ENCODE results near the gene MYO9B. TPM values are rescaled to one million over a fixed set of nuclear protein-coding genes. Genes with fewer than 3 reads are reported as not detected.
"Not testable (repeated sequence)": the region's sequence is repeated elsewhere in the genome, so short reads cannot be mapped to it uniquely, and the experiment has no call there.

Gene MYO9B
- total RNA-seq, 2 experiments from 2014 or later = 276 to 280 TPM

GRCh38 chr19:17178291-17178690, 102.7 kb downstream of the MYO9B start:
- Mint-ChIP-seq H3K9me3 (ENCODE audit: insufficient read depth) (no peaks in the 10 kb centered on the region), H3K36me3 (ENCODE audit: low read depth) (peaks cover 57% of the 10 kb centered on the region), H3K4me1 (ENCODE audit: low read depth) (peaks cover 20% of the 10 kb centered on the region), H3K27me3 (ENCODE audit: low read depth) (no peaks in the 10 kb centered on the region), H3K4me3 (no peak overlapping the region), H3K27ac (no peak overlapping the region)
- ATAC-seq = no peak
- no peak for DNase-seq
- POLR2A ChIA-PET = no interaction called here
- CTCF ChIA-PET = no interaction called here

- no peaks in the 10 kb centered on the region for H3K27me3 Mint-ChIP-seq (ENCODE audit: low read depth)
- H3K27ac Mint-ChIP-seq = peak overlapping the region; percentile 77
- POLR2A ChIA-PET = no interaction called here
- peaks cover 48% of the 10 kb centered on the region for H3K4me1 Mint-ChIP-seq (ENCODE audit: low read depth)
- CTCF ChIA-PET = interaction anchor here (4.0 kb wide), 1 partner anchor 114 kb away, joined by 25 read pairs; no protein-coding TSS in a partner anchor
- no peaks in the 10 kb centered on the region for H3K9me3 Mint-ChIP-seq (ENCODE audit: insufficient read depth)
- H3K36me3 Mint-ChIP-seq (ENCODE audit: low read depth) = peaks cover 73% of the 10 kb centered on the region
- ATAC-seq (no peak), DNase-seq (no peak)
- H3K4me3 Mint-ChIP-seq = no peak overlapping the region
Observed at GRCh38 chr19:17180997-17181702, 105.6 kb downstream of the MYO9B start.

- Mint-ChIP-seq H3K27me3 (ENCODE audit: low read depth) (no peaks in the 10 kb centered on the region), H3K27ac (peak overlapping the region; percentile 96), H3K4me1 (ENCODE audit: low read depth) (peaks cover 55% of the 10 kb centered on the region), H3K9me3 (ENCODE audit: insufficient read depth) (no peaks in the 10 kb centered on the region), H3K4me3 (peak overlapping the region; percentile 77), H3K36me3 (ENCODE audit: low read depth) (peaks cover 77% of the 10 kb centered on the region)
- peak; percentile 30 for ATAC-seq
- DNase-seq = peak; percentile 50
- ChIA-PET CTCF (interaction anchor here (0.7 to 4.0 kb wide), 16 partner anchors 19 to 116 kb away, joined by 3 to 25 read pairs (median 4); partner anchors contain the start of genes BABAM1 and USE1), POLR2A (interaction anchor here (0.9 to 2.7 kb wide), 8 partner anchors 9 to 109 kb away, joined by 3 to 25 read pairs (median 10); partner anchors contain the start of genes HAUS8, MYO9B, OCEL1 and USE1)
Observed at GRCh38 chr19:17183271-17183761, 107.7 kb downstream of the MYO9B start.

GRCh38 chr19:17183858-17184321, 108.3 kb downstream of the MYO9B start:
- DNase-seq (peak; percentile 69), ATAC-seq (peak; percentile 76)
- H3K27ac Mint-ChIP-seq = peak overlapping the region; percentile 96
- H3K4me1 Mint-ChIP-seq (ENCODE audit: low read depth) = peaks cover 55% of the 10 kb centered on the region
- peaks cover 76% of the 10 kb centered on the region for H3K36me3 Mint-ChIP-seq (ENCODE audit: low read depth)
- POLR2A ChIA-PET = interaction anchor here (0.6 to 2.7 kb wide), 11 partner anchors 10 to 115 kb away, joined by 3 to 25 read pairs (median 9); partner anchors contain the start of genes HAUS8, MYO9B, OCEL1 and USE1
- H3K27me3 Mint-ChIP-seq (ENCODE audit: low read depth) = no peaks in the 10 kb centered on the region
- H3K9me3 Mint-ChIP-seq (ENCODE audit: insufficient read depth) = no peaks in the 10 kb centered on the region
- CTCF ChIA-PET = interaction anchor here (0.6 to 4.0 kb wide), 19 partner anchors 9 to 152 kb away, joined by 3 to 25 read pairs (median 3); partner anchors contain the start of genes BABAM1 and USE1
- H3K4me3 Mint-ChIP-seq = peak overlapping the region; percentile 77

- ATAC-seq = peak; percentile 93
- H3K4me1 Mint-ChIP-seq (ENCODE audit: low read depth) = peaks cover 55% of the 10 kb centered on the region
- DNase-seq = peak; percentile 87
- H3K9me3 Mint-ChIP-seq (ENCODE audit: insufficient read depth) = no peaks in the 10 kb centered on the region
- H3K4me3 Mint-ChIP-seq = peak overlapping the region; percentile 77
- peak overlapping the region; percentile 96 for H3K27ac Mint-ChIP-seq
- POLR2A ChIA-PET = interaction anchor here (0.6 to 2.7 kb wide), 12 partner anchors 10 to 116 kb away, joined by 3 to 25 read pairs (median 9); partner anchors contain the start of genes HAUS8, MYO9B, OCEL1 and USE1
- H3K27me3 Mint-ChIP-seq (ENCODE audit: low read depth) = no peaks in the 10 kb centered on the region
- H3K36me3 Mint-ChIP-seq (ENCODE audit: low read depth) = peaks cover 76% of the 10 kb centered on the region
- CTCF ChIA-PET = interaction anchor here (0.6 to 4.0 kb wide), 18 partner anchors 9 to 151 kb away, joined by 3 to 25 read pairs (median 4); partner anchors contain the start of genes BABAM1 and USE1
Observed at GRCh38 chr19:17184371-17184841, 108.8 kb downstream of the MYO9B start.

GRCh38 chr19:17185590-17185989, 110.0 kb downstream of the MYO9B start:
- no peak overlapping the region for H3K27ac Mint-ChIP-seq
- no peak for ATAC-seq
- POLR2A ChIA-PET = interaction anchor here (2.3 kb wide), 1 partner anchor 60 kb away, joined by 25 read pairs; no protein-coding TSS in a partner anchor

GRCh38 chr19:17191736-17192135, 116.2 kb downstream of the MYO9B start:
- H3K27ac Mint-ChIP-seq; H3K4me1 Mint-ChIP-seq (ENCODE audit: low read depth); H3K9me3 Mint-ChIP-seq (ENCODE audit: insufficient read depth); ATAC-seq; DNase-seq; POLR2A ChIA-PET; H3K27me3 Mint-ChIP-seq (ENCODE audit: low read depth); H3K4me3 Mint-ChIP-seq: not testable (repeated sequence)
- CTCF ChIA-PET = interaction anchor here (0.9 kb wide), 1 partner anchor 44 kb away, joined by 3 read pairs; no protein-coding TSS in a partner anchor
- peaks cover 65% of the 10 kb centered on the region for H3K36me3 Mint-ChIP-seq (ENCODE audit: low read depth)

More at GRCh38 chr19:17185590-17185989, 110.0 kb downstream of the MYO9B start:
- Mint-ChIP-seq H3K27me3 (ENCODE audit: low read depth) (no peaks in the 10 kb centered on the region), H3K4me1 (ENCODE audit: low read depth) (peaks cover 54% of the 10 kb centered on the region), H3K9me3 (ENCODE audit: insufficient read depth) (no peaks in the 10 kb centered on the region), H3K4me3 (no peak overlapping the region), H3K36me3 (ENCODE audit: low read depth) (peaks cover 73% of the 10 kb centered on the region)
- DNase-seq = no peak
- CTCF ChIA-PET = no interaction called here

GRCh38 chr19:17192751-17193150, 117.2 kb downstream of the MYO9B start:
- H3K27ac Mint-ChIP-seq = no peak overlapping the region
- POLR2A ChIA-PET = no interaction called here

GRCh38 chr19:17194608-17195007, 119.0 kb downstream of the MYO9B start:
- H3K27me3 Mint-ChIP-seq (ENCODE audit: low read depth) = no peaks in the 10 kb centered on the region
- ChIA-PET POLR2A (no interaction called here), CTCF (no interaction called here)
- H3K36me3 Mint-ChIP-seq (ENCODE audit: low read depth) = peaks cover 67% of the 10 kb centered on the region
- H3K27ac Mint-ChIP-seq = no peak overlapping the region
- H3K4me3 Mint-ChIP-seq = no peak overlapping the region
- no peaks in the 10 kb centered on the region for H3K9me3 Mint-ChIP-seq (ENCODE audit: insufficient read depth)
- ATAC-seq (no peak), DNase-seq (no peak)
- peaks cover 1% of the 10 kb centered on the region for H3K4me1 Mint-ChIP-seq (ENCODE audit: low read depth)

More at GRCh38 chr19:17192751-17193150, 117.2 kb downstream of the MYO9B start:
- Mint-ChIP-seq H3K9me3 (ENCODE audit: insufficient read depth) (no peaks in the 10 kb centered on the region), H3K4me1 (ENCODE audit: low read depth) (peaks cover 1% of the 10 kb centered on the region), H3K36me3 (ENCODE audit: low read depth) (peaks cover 64% of the 10 kb centered on the region), H3K27me3 (ENCODE audit: low read depth) (no peaks in the 10 kb centered on the region), H3K4me3 (no peak overlapping the region)
- CTCF ChIA-PET = interaction anchor here (0.9 kb wide), 1 partner anchor 43 kb away, joined by 3 read pairs; no protein-coding TSS in a partner anchor
- DNase-seq (no peak), ATAC-seq (no peak)

- ChIA-PET POLR2A (no interaction called here), CTCF (no interaction called here)
- no peak overlapping the region for H3K4me3 Mint-ChIP-seq
- H3K27ac Mint-ChIP-seq = no peak overlapping the region
- H3K9me3 Mint-ChIP-seq (ENCODE audit: insufficient read depth) = no peaks in the 10 kb centered on the region
- no peak for DNase-seq
- H3K4me1 Mint-ChIP-seq (ENCODE audit: low read depth) = peaks cover 1% of the 10 kb centered on the region
- peaks cover 69% of the 10 kb centered on the region for H3K36me3 Mint-ChIP-seq (ENCODE audit: low read depth)
- no peaks in the 10 kb centered on the region for H3K27me3 Mint-ChIP-seq (ENCODE audit: low read depth)
- ATAC-seq = no peak
Observed at GRCh38 chr19:17195106-17195505, 119.5 kb downstream of the MYO9B start.

GRCh38 chr19:17196610-17197009, 121.0 kb downstream of the MYO9B start:
- H3K9me3 Mint-ChIP-seq (ENCODE audit: insufficient read depth) = no peaks in the 10 kb centered on the region
- DNase-seq (no peak), ATAC-seq (no peak)
- POLR2A ChIA-PET = no interaction called here
- peaks cover 1% of the 10 kb centered on the region for H3K4me1 Mint-ChIP-seq (ENCODE audit: low read depth)
- peaks cover 73% of the 10 kb centered on the region for H3K36me3 Mint-ChIP-seq (ENCODE audit: low read depth)
- CTCF ChIA-PET = interaction anchor here (0.6 kb wide), 1 partner anchor 24 kb away, joined by 3 read pairs; no protein-coding TSS in a partner anchor
- H3K27ac Mint-ChIP-seq = peak overlapping the region; percentile 16
- H3K4me3 Mint-ChIP-seq = no peak overlapping the region
- no peaks in the 10 kb centered on the region for H3K27me3 Mint-ChIP-seq (ENCODE audit: low read depth)

All from activated CD8-positive, alpha-beta T cell treated with anti-CD3 and anti-CD28 coated beads, Interleukin-2, amount 10 ng/mL, durations not matched to agents 7 days and 5 days (primary cell).